GM19438 (cell line): Measurements from ENCODE around the gene KXD1.

ENCODE experiments used
- ATAC-seq: cut with Tn5 transposase; IDR thresholded peaks from one replicate; pipeline ENCODE4 v1.9.1; 2021; ENCODE audit warnings: low read depth; ENCODE audit not compliant: unreplicated experiment

The KXD1 gene

GRCh38 chr19:18612051-18612771, 54.5 kb downstream of the KXD1 start:
- no peak for ATAC-seq

- no peak for ATAC-seq
These were observed 55.3 kb downstream of the KXD1 start, which contains the start of gene TMEM59L for GRCh38 chr19:18612772-18613588. TSS of gene TMEM59L (plus strand) at chr19:18612870. CDS start at chr19:18612959, 89 bp downstream.

GRCh38 chr19:18613589-18614234, 56.0 kb downstream of the KXD1 start:
- no peak for ATAC-seq

- no peak for ATAC-seq
These were observed 58.4 kb downstream of the KXD1 start for GRCh38 chr19:18616023-18616422.

GRCh38 chr19:18617562-18617961, 59.9 kb downstream of the KXD1 start:
- no peak for ATAC-seq

- ATAC-seq: no peak
These were observed 60.6 kb downstream of the KXD1 start for GRCh38 chr19:18618236-18618635.
